ENCODE results near the gene UGT1A4. TPM values are rescaled to one million over a fixed set of nuclear protein-coding genes. Genes with fewer than 3 reads are reported as not detected.

Gene UGT1A4
- total RNA-seq, 1 experiment from 2014 or later = not detected

DNA sequence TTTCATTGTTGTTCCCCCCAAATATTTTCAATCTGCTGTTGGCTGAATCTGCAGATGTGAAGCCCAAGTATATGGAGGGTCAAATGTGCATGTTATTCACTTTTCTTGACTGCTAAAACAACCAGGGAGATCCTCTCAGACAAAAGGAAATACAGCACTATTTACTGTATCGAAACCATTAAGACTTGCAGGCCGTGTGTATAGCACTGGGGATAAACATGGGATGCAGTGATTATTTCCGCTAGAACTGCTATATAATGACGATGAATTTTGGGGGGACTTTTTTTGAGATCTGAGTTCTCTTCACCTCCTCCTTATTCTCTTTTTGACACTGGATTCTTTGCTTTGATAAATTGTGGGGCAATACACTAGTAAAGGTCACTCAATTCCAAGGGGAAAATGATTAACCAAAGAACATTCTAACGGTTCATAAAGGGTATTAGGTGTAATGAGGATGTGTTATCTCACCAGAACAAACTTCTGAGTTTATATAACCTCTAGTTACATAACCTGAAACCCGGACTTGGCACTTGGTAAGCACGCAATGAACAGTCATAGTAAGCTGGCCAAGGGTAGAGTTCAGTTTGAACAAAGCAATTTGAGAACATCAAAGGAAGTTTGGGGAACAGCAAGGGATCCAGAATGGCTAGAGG, 38.0 kb downstream of the UGT1A4 start:
- no peak for DNase-seq
- H3K9ac ChIP-seq (ENCODE audit: extremely low read depth, insufficient read length, low read length) = no peak overlapping the region
- no peak overlapping the region for H3K27ac ChIP-seq (ENCODE audit: insufficient read length, low read depth, low read length)
- H2BK15ac ChIP-seq (ENCODE audit: low read depth, low read length) = no peak overlapping the region
- H4K8ac ChIP-seq (replicated peaks; ENCODE audit: insufficient read length, low read depth, low read length) = no peak overlapping the region
- no peak overlapping the region for H2BK20ac ChIP-seq (ENCODE audit: low read depth, low read length, poor library complexity, severe bottlenecking)
- no peaks in the 10 kb centered on the region for H3K27me3 ChIP-seq (ENCODE audit: insufficient read depth, low read length)
- H3T11ph ChIP-seq (ENCODE audit: low read length) = no peak overlapping the region
- H3K14ac ChIP-seq (ENCODE audit: insufficient read depth, low read length) = no peak overlapping the region
- no peak overlapping the region for H3K4me2 ChIP-seq (ENCODE audit: insufficient read depth, insufficient read length, low read length)
- no peaks in the 10 kb centered on the region for H3K79me1 ChIP-seq (ENCODE audit: insufficient read depth, low read depth, low read length, poor library complexity, severe bottlenecking)
- no peaks in the 10 kb centered on the region for H3K9me3 ChIP-seq (ENCODE audit: control insufficient read depth, low read depth, low read length)
- Mint-ChIP-seq H3K4me1 (peaks cover 5 to 8% of the 10 kb centered on the region in 2 experiments), H3K27ac (no peak overlapping the region), H3K4me3 (no peak overlapping the region), H3K9me3 (peaks cover 9% of the 10 kb centered on the region in 2 experiments), H3K36me3 (ENCODE audit: insufficient read depth in 1 of 3, low read depth in 3 of 3) (peaks cover 0 to 6% (median 2%) of the 10 kb centered on the region in 3 experiments; a peak in 4 of 7 replicates), H3K27me3 (ENCODE audit: low read depth) (peaks cover 11% of the 10 kb centered on the region)
- H2AFZ ChIP-seq (ENCODE audit: low read length) = no peak overlapping the region
- H3K79me2 ChIP-seq (ENCODE audit: insufficient read depth, low read length) = no peaks in the 10 kb centered on the region
- H2AK5ac ChIP-seq (ENCODE audit: insufficient read length, low read length) = no peak overlapping the region
- H3K56ac ChIP-seq (ENCODE audit: insufficient read length, low read depth, low read length) = no peak overlapping the region
- H2BK120ac ChIP-seq (ENCODE audit: low read depth, low read length, poor library complexity, severe bottlenecking) = no peak overlapping the region
- no peaks in the 10 kb centered on the region for H4K20me1 ChIP-seq (ENCODE audit: control insufficient read depth, insufficient read depth, insufficient read length)
- no peaks in the 10 kb centered on the region for H3K23me2 ChIP-seq (ENCODE audit: insufficient read length, low read depth, low read length, poor library complexity, severe bottlenecking)
- no peak overlapping the region for H4K91ac ChIP-seq (ENCODE audit: insufficient read length, low read depth, low read length)
- H2BK5ac ChIP-seq (ENCODE audit: insufficient read length, low read length) = no peak overlapping the region
- TF ChIP-seq CTCF (conservative IDR thresholded peaks at IDR 0.05) = no peak
- no peak overlapping the region for H4K5ac ChIP-seq (ENCODE audit: insufficient read length, low read depth, low read length)
- no peak overlapping the region for H3K23ac ChIP-seq (ENCODE audit: insufficient read length, low read depth, low read length)
- H3K18ac ChIP-seq (ENCODE audit: insufficient read length, low read depth, low read length) = no peak overlapping the region
- no CpG with 5 or more reads among the region's 7 CpGs for WGBS (ENCODE audit: extremely low coverage, insufficient read length, low lambda C conversion rate)
- H3K4me1 ChIP-seq (ENCODE audit: insufficient read depth, low read length) = no peaks in the 10 kb centered on the region
- H2BK12ac ChIP-seq (ENCODE audit: insufficient read length, low read depth, low read length) = no peak overlapping the region
- H3K4ac ChIP-seq (ENCODE audit: low read depth, low read length) = no peak overlapping the region
